ENCODE results near the gene TGM3.

TGM3 gene

GRCh38 chr20:2282181-2282580, 13.6 kb upstream of the TGM3 start:
- ChIA-PET POLR2A (no interaction called here), CTCF (no interaction called here)
- H3K4me3 ChIP-seq (ENCODE audit: low read depth, low read length): no peak overlapping the region
- no peaks in the 10 kb centered on the region for H3K36me3 ChIP-seq (ENCODE audit: control insufficient read depth in 2 of 2, insufficient read depth in 1 of 2, low read length in 2 of 2)
- no peak overlapping the region for H3K27ac ChIP-seq (ENCODE audit: extremely low read depth, low read depth, low read length)
- no peaks in the 10 kb centered on the region for H3K9me3 ChIP-seq (ENCODE audit: control insufficient read depth, insufficient read depth, low read depth, low read length)
- H3K4me1 ChIP-seq (ENCODE audit: control insufficient read depth, insufficient read depth, low read length): no peaks in the 10 kb centered on the region
- no peak for TF ChIP-seq ZNF561 (tag by site-specific recombination; IDR thresholded peaks at IDR 0.05; ENCODE audit: borderline replicate concordance)
- no peak for TF ChIP-seq ZNF404 (tag by site-specific recombination; IDR thresholded peaks at IDR 0.05)
- no peak for TF ChIP-seq ZNF585B (tag by site-specific recombination; IDR thresholded peaks at IDR 0.05)
- no peak for TF ChIP-seq ZNF514 (tag by site-specific recombination; IDR thresholded peaks at IDR 0.05)
- no peak for TF ChIP-seq ZFP69B (tag by site-specific recombination; IDR thresholded peaks at IDR 0.05)
- no peak for TF ChIP-seq ZNF280D (tag by site-specific recombination; IDR thresholded peaks at IDR 0.05)
- TF ChIP-seq ZNF792 (tag by site-specific recombination; IDR thresholded peaks at IDR 0.05): no peak
- TF ChIP-seq ZNF18 (tag by site-specific recombination; IDR thresholded peaks at IDR 0.05): no peak
- no peak for TF ChIP-seq ZNF350 (tag by site-specific recombination; IDR thresholded peaks at IDR 0.05)
- TF ChIP-seq ZNF335 (tag by site-specific recombination; conservative IDR thresholded peaks at IDR 0.05): no peak
- TF ChIP-seq GLIS2 (tag by site-specific recombination; IDR thresholded peaks at IDR 0.05): no peak
- no peak for TF ChIP-seq ZNF10 (tag by site-specific recombination; IDR thresholded peaks at IDR 0.05)
- no peak for TF ChIP-seq ZBTB48 (tag by site-specific recombination; IDR thresholded peaks at IDR 0.05)
- TF ChIP-seq, protein P1, sequence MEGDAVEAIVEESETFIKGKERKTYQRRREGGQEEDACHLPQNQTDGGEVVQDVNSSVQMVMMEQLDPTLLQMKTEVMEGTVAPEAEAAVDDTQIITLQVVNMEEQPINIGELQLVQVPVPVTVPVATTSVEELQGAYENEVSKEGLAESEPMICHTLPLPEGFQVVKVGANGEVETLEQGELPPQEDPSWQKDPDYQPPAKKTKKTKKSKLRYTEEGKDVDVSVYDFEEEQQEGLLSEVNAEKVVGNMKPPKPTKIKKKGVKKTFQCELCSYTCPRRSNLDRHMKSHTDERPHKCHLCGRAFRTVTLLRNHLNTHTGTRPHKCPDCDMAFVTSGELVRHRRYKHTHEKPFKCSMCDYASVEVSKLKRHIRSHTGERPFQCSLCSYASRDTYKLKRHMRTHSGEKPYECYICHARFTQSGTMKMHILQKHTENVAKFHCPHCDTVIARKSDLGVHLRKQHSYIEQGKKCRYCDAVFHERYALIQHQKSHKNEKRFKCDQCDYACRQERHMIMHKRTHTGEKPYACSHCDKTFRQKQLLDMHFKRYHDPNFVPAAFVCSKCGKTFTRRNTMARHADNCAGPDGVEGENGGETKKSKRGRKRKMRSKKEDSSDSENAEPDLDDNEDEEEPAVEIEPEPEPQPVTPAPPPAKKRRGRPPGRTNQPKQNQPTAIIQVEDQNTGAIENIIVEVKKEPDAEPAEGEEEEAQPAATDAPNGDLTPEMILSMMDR (tag by site-specific recombination; IDR thresholded peaks at IDR 0.05): no peak
- no peak for TF ChIP-seq TRIM28 (IDR thresholded peaks at IDR 0.05; ENCODE audit: borderline replicate concordance, low read length)
- TF ChIP-seq ZFP3 (tag by site-specific recombination; IDR thresholded peaks at IDR 0.05; ENCODE audit: low read depth): no peak

- H3K4me1 ChIP-seq (ENCODE audit: control insufficient read depth, insufficient read depth, low read length): no peaks in the 10 kb centered on the region
- CTCF ChIA-PET: interaction anchor here (0.5 to 2.2 kb wide), 6 partner anchors 13 to 507 kb away, joined by 3 to 6 read pairs (median 4); no protein-coding TSS in a partner anchor
- H3K36me3 ChIP-seq (ENCODE audit: control insufficient read depth in 2 of 2, insufficient read depth in 1 of 2, low read length in 2 of 2): no peaks in the 10 kb centered on the region
- no peaks in the 10 kb centered on the region for H3K9me3 ChIP-seq (ENCODE audit: control insufficient read depth, insufficient read depth, low read depth, low read length)
- H3K4me3 ChIP-seq (ENCODE audit: low read depth, low read length): no peak overlapping the region
- H3K27ac ChIP-seq (ENCODE audit: extremely low read depth, low read depth, low read length): no peak overlapping the region
- POLR2A ChIA-PET: interaction anchor here (1.6 kb wide), 1 partner anchor 36 kb away, joined by 3 read pairs; no protein-coding TSS in a partner anchor
- TF ChIP-seq, protein P2, sequence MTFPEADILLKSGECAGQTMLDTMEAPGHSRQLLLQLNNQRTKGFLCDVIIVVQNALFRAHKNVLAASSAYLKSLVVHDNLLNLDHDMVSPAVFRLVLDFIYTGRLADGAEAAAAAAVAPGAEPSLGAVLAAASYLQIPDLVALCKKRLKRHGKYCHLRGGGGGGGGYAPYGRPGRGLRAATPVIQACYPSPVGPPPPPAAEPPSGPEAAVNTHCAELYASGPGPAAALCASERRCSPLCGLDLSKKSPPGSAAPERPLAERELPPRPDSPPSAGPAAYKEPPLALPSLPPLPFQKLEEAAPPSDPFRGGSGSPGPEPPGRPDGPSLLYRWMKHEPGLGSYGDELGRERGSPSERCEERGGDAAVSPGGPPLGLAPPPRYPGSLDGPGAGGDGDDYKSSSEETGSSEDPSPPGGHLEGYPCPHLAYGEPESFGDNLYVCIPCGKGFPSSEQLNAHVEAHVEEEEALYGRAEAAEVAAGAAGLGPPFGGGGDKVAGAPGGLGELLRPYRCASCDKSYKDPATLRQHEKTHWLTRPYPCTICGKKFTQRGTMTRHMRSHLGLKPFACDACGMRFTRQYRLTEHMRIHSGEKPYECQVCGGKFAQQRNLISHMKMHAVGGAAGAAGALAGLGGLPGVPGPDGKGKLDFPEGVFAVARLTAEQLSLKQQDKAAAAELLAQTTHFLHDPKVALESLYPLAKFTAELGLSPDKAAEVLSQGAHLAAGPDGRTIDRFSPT (tag by site-specific recombination; IDR thresholded peaks at IDR 0.05): 0 out of 2 replicates have a peak, but pooled peaks have one; percentile 14
- no peak for TF ChIP-seq ZNF791 (tag by site-specific recombination; IDR thresholded peaks at IDR 0.05)
- peak; percentile 59; the same call in 1 of the 2 replicates for TF ChIP-seq ZBTB21 (tag by site-specific recombination; IDR thresholded peaks at IDR 0.05)
- TF ChIP-seq ZNF558 (tag by site-specific recombination; IDR thresholded peaks at IDR 0.05): no peak
- no peak for TF ChIP-seq ZNF23 (tag by site-specific recombination; IDR thresholded peaks at IDR 0.05; ENCODE audit: borderline replicate concordance)
- no peak for TF ChIP-seq ZNF433 (tag by site-specific recombination; IDR thresholded peaks at IDR 0.05; ENCODE audit: low read depth)
- no peak for TF ChIP-seq ZNF677 (tag by site-specific recombination; IDR thresholded peaks at IDR 0.05)
- TF ChIP-seq ZSCAN30 (tag by site-specific recombination; IDR thresholded peaks at IDR 0.05): no peak
- no peak for TF ChIP-seq ZNF585B (tag by site-specific recombination; IDR thresholded peaks at IDR 0.05)
- no peak for TF ChIP-seq SETDB1 (IDR thresholded peaks at IDR 0.05; ENCODE audit: insufficient read length, low read length)
- no peak for TF ChIP-seq ZBTB48 (tag by site-specific recombination; IDR thresholded peaks at IDR 0.05)
- TF ChIP-seq ZNF133 (tag by site-specific recombination; IDR thresholded peaks at IDR 0.05): no peak
These were observed 11.9 kb upstream of the TGM3 start for GRCh38 chr20:2283706-2284423.

Data from HEK293 (cell line).